GM12878 (cell line): Measurements from ENCODE around the gene SCNN1B. TPM values are rescaled to one million over a fixed set of nuclear protein-coding genes. Genes with fewer than 3 reads are reported as not detected.

Experiments
- ATAC-seq: fragments of 200-7000 bp; cut with Tn5 transposase; 3 replicates; pipeline ENCODE4 v1.9.1; 2020; ENCODE audit warnings: mild to moderate bottlenecking, moderate library complexity
- BruUV-seq: library from RNA; stranded (reverse); fragments of 400-500 nt; replicated peaks from 2 replicates; lab custom pipeline; 2021; lab: Mats Ljungman, UMichigan
- CTCF ChIA-PET: fragments of 300-600 bp; sonication (Branson Sonifier 250); formaldehyde crosslinking; extraction: SDS; loops from one replicate; lab custom pipeline; 2021; ENCODE audit warnings: inconsistent platforms; lab: Yijun Ruan, JAX
- POLR2A ChIA-PET: fragments of 350-600 bp; formaldehyde crosslinking; extraction: SDS; loops from one replicate; lab custom pipeline; 2021; ENCODE audit warnings: inconsistent platforms; lab: Charles Lee
- RAD21 ChIA-PET: fragments of 300-600 bp; sonication (Branson Sonifier 250); formaldehyde crosslinking; loops from one replicate; lab custom pipeline; 2023; ENCODE audit warnings: antibody characterized with exemption; ENCODE audit not compliant: unreplicated experiment; lab: Charles Lee
- SMC1A ChIA-PET: fragments of 300-600 bp; sonication (Branson Sonifier 250); formaldehyde crosslinking; loops from one replicate; lab custom pipeline; 2023; ENCODE audit not compliant: unreplicated experiment, uncharacterized antibody; lab: Charles Lee
- DNase-seq: peaks from one replicate; pipeline ENCODE4 v3.0.0-alpha.2; 2011; ENCODE audit warnings: low read depth, low spot score
- FAIRE-seq: peaks from 3 replicates; lab custom pipeline; 2011; peaks lifted over from hg19 to GRCh38; lab: Jason Lieb, UNC
- H2AFZ ChIP-seq: 2 replicates; pipeline ENCODE4 v1.6.0; 2011; ENCODE audit warnings: low read depth, low read length, control low read depth; ENCODE audit not compliant: control insufficient read depth
- H3K27ac ChIP-seq: 2 replicates; pipeline ENCODE4 v1.5.1; 2011; ENCODE audit warnings: control low read depth; ENCODE audit not compliant: control insufficient read depth, insufficient read depth
- H3K27me3 ChIP-seq, 2 experiments: replicated peaks in 1 of 2; 2 replicates each; pipeline versions ENCODE4 v1.6.0 to v1.6.1; 2011; ENCODE audit warnings: low read length in 1 of 2; ENCODE audit not compliant: control insufficient read depth in 2 of 2, insufficient read depth in 2 of 2
- H3K36me3 ChIP-seq, 2 experiments: 2 replicates each; pipeline ENCODE4 v1.5.1; 2011; ENCODE audit warnings: low read length in 1 of 2; ENCODE audit not compliant: control insufficient read depth in 2 of 2, insufficient read depth in 2 of 2
- H3K4me1 ChIP-seq: 2 replicates; pipeline ENCODE4 v1.6.1; 2011; ENCODE audit warnings: mild to moderate bottlenecking, low read length, moderate library complexity, mixed read lengths; ENCODE audit not compliant: control insufficient read depth, insufficient read depth
- H3K4me2 ChIP-seq: 2 replicates; pipeline ENCODE4 v1.6.0; 2011; ENCODE audit warnings: control low read depth; ENCODE audit not compliant: control insufficient read depth, insufficient read depth
- H3K4me3 ChIP-seq: fragments of 200-600 bp; sonication (generic); 2 replicates; pipeline ENCODE4 v1.5.1; 2016
- H3K79me2 ChIP-seq: 2 replicates; pipeline ENCODE4 v1.6.0; 2011; ENCODE audit warnings: low read length; ENCODE audit not compliant: control insufficient read depth, insufficient read depth
- H3K9ac ChIP-seq: 2 replicates; pipeline ENCODE4 v1.8.0; 2011; ENCODE audit warnings: low read length, control low read depth, mixed read lengths; ENCODE audit not compliant: control insufficient read depth, insufficient read depth
- H3K9me3 ChIP-seq: replicated peaks from 3 replicates; pipeline ENCODE4 v1.5.1; 2011; ENCODE audit warnings: mild to moderate bottlenecking, low read length; ENCODE audit not compliant: control insufficient read depth, insufficient read depth
- H4K20me1 ChIP-seq: 2 replicates; pipeline ENCODE4 v1.6.0; 2011; ENCODE audit not compliant: control insufficient read depth, insufficient read depth
- ASH2L ChIP-seq: fragments of 300-600, 200-600 bp; sonication (generic); IDR thresholded peaks from 2 replicates; pipeline ENCODE4 v1.6.1; 2017; ENCODE audit warnings: low read depth, mild to moderate bottlenecking, borderline replicate concordance
- ATF3 ChIP-seq: IDR thresholded peaks from 2 replicates; pipeline ENCODE4 v1.6.1; 2011; ENCODE audit warnings: low read depth, mild to moderate bottlenecking, low read length, moderate library complexity, borderline replicate concordance; ENCODE audit errors: extremely low read depth
- ATF7 ChIP-seq: fragments of 450-650 bp; IDR thresholded peaks from 2 replicates; pipeline ENCODE4 v1.6.1; 2016; ENCODE audit warnings: low read depth, mild to moderate bottlenecking
- BMI1 ChIP-seq: fragments of 450-650 bp; IDR thresholded peaks from 2 replicates; pipeline ENCODE4 v1.6.1; 2016; ENCODE audit warnings: mild to moderate bottlenecking, moderate library complexity, borderline replicate concordance
- CEBPZ ChIP-seq: fragments of 150-350 bp; IDR thresholded peaks from 2 replicates; pipeline ENCODE4 v1.6.1; 2016; ENCODE audit warnings: low read depth, low read length
- IRF4 ChIP-seq: IDR thresholded peaks from 2 replicates; pipeline ENCODE4 v1.6.1; 2011; ENCODE audit warnings: low read depth, low read length
- POU2F2 ChIP-seq: IDR thresholded peaks from 3 replicates; pipeline ENCODE4 v1.6.1; 2011; ENCODE audit warnings: low read depth, mild to moderate bottlenecking, low read length, borderline replicate concordance
- REST ChIP-seq: IDR thresholded peaks from 2 replicates; pipeline ENCODE4 v1.6.1; 2012; ENCODE audit warnings: mild to moderate bottlenecking, low read depth, low read length
- ZNF687 ChIP-seq: fragments of 450-650 bp; IDR thresholded peaks from 2 replicates; pipeline ENCODE4 v1.6.1; 2017; ENCODE audit warnings: mild to moderate bottlenecking, moderate library complexity
- WGBS: methylation state at CpG from one replicate; pipeline ENCODE4 v1.1.6; 2016; ENCODE audit warnings: low lambda C conversion rate; ENCODE audit not compliant: insufficient replicate concordance, insufficient coverage; ENCODE audit errors: missing lambda C conversion rate; 5-methylcytosine and 5-hydroxymethylcytosine counted together
- in situ Hi-C: fragments of 300-500 bp; cut with MboI; formaldehyde crosslinking; loops from 9 replicates; pipeline ENCODE4 v1.14.3; 2018; ENCODE audit warnings: mixed read lengths
- intact Hi-C: fragments of 100-400 bp; cut with micrococcal nuclease; formaldehyde crosslinking; loops from one replicate; pipeline ENCODE4 v1.14.2; 2022; ENCODE audit not compliant: unreplicated experiment
- polyA plus RNA-seq, 11 experiments: library from polyadenylated mRNA; depleted of rRNA in 4 of 11; unstranded in 6 of 11; stranded (reverse) in 5 of 11; fragments of >200 nt; fragmentation: Nextera tagmentation in 4 of 11; fragmentation: Illumina TruSeq in 1 of 11; extraction: Ambion mirVana in 4 of 11; extraction: Trizol in 1 of 11; gene quantifications; 1 replicate in 1 of 11; 2 replicates in 10 of 11; pipeline versions ENCODE4 v1.2.1 to v1.2.3, GENCODE V29; 2011 to 2016; ENCODE audit warnings: inconsistent platforms in 2 of 11, missing spikeins in 2 of 11, low read depth in 1 of 11
- total RNA-seq, 4 experiments: library from RNA; depleted of rRNA in 3 of 4; stranded (reverse); fragments of >200 nt in 3 of 4; fragmentation: Illumina TruSeq in 1 of 4; extraction: Trizol in 1 of 4; gene quantifications; 2 replicates each; pipeline versions ENCODE4 v1.2.1 to v1.2.3, GENCODE V29; 2013 to 2021

SCNN1B gene
- total and polyA plus RNA-seq, 10 of the 15 experiments (the other 5 are each of a cell fraction or from before 2014, with no cell fraction given): 0.28 to 1.5 (median 0.64) TPM

- no peak for TF ChIP-seq ASH2L
- no peak for TF ChIP-seq CEBPZ
- no peak for TF ChIP-seq BMI1
Observed at GRCh38 chr16:23387666-23388065, 85.6 kb downstream of the SCNN1B start (continued).

GRCh38 chr16:23388786-23389185 lies 86.7 kb downstream of the SCNN1B start:
- TSS peak; percentile 53 for BruUV-seq
- Histone ChIP-seq H3K79me2 (no peaks in the 10 kb centered on the region), H3K27me3 (no peaks in the 10 kb centered on the region), H3K9me3 (no peaks in the 10 kb centered on the region), H3K4me2 (no peak overlapping the region), H3K36me3 (peaks cover 0 to 5% of the 10 kb centered on the region in 2 experiments; a peak in 3 of 4 replicates), H3K4me1 (no peaks in the 10 kb centered on the region), H2AFZ (no peak overlapping the region), H3K27ac (no peak overlapping the region), H4K20me1 (no peaks in the 10 kb centered on the region), H3K9ac (no peak overlapping the region), H3K4me3 (no peak overlapping the region)
- in situ Hi-C loops: no loop called here
- CTCF ChIA-PET: interaction anchor here (0.5 kb wide), 1 partner anchor 92 kb away, joined by 4 read pairs; no protein-coding TSS in a partner anchor
- ATAC-seq: no peak
- SMC1A ChIA-PET: no interaction called here
- no peak for FAIRE-seq
- intact Hi-C loops: no loop called here
- POLR2A ChIA-PET: interaction anchor here (1.0 kb wide), 1 partner anchor 11 kb away, joined by 3 read pairs; no protein-coding TSS in a partner anchor
- RAD21 ChIA-PET: no interaction called here
- 94% methylated on average over 15 of the region's 15 CpGs for WGBS
- no peak for DNase-seq
- TF ChIP-seq IRF4 (no peak), ZNF687 (no peak), ATF7 (no peak), ATF3 (no peak), REST (no peak), POU2F2 (no peak)
